GM12874 (cell line): ENCODE results near the gene ABHD1.

ENCODE experiments used
- CTCF ChIP-seq: IDR thresholded peaks from 2 replicates; pipeline ENCODE4 v1.5.1; 2011; ENCODE audit warnings: low read depth, mild to moderate bottlenecking, control low read depth, low read length, moderate library complexity; ENCODE audit not compliant: insufficient read depth

Gene ABHD1

GRCh38 chr2:27123302-27124150 is at the start of gene ABHD1:
ABHD1 (plus strand) TSS chr2:27123815; CDS start chr2:27123949, 134 bp downstream.
- no peak for TF ChIP-seq CTCF

GRCh38 chr2:27074738-27075565 is 48.7 kb upstream of the ABHD1 start:
- TF ChIP-seq CTCF, result no peak

- no peak for TF ChIP-seq CTCF
Measured at GRCh38 chr2:27076323-27076722, 47.3 kb upstream of the ABHD1 start.

- TF ChIP-seq CTCF, result no peak
Measured at GRCh38 chr2:27077231-27077630, 46.4 kb upstream of the ABHD1 start.

- TF ChIP-seq CTCF, result no peak
Measured at GRCh38 chr2:27078267-27079194, 45.1 kb upstream of the ABHD1 start, which contains the start of gene EMILIN1. EMILIN1 (plus strand) TSS chr2:27078615; CDS start chr2:27079066, 451 bp downstream.

- TF ChIP-seq CTCF, result no peak
Measured at GRCh38 chr2:27079233-27080139, 44.1 kb upstream of the ABHD1 start.
